A673 (cell line): ENCODE data around the gene POLR1A. TPM values are rescaled to one million over a fixed set of nuclear protein-coding genes. Genes with fewer than 3 reads are reported as not detected.
A peak's percentile ranks its signal among the peaks of the same experiment; 100 is the strongest.

Experiments used
- BruUV-seq: library from RNA; stranded (reverse); fragments of 400-500 nt; replicated peaks from 2 replicates; lab custom pipeline; 2021; lab: Mats Ljungman, UMichigan
- CTCF ChIA-PET: fragments of 300-600 bp; sonication (Branson Sonifier 250); formaldehyde crosslinking; loops from one replicate; lab custom pipeline; 2022; ENCODE audit warnings: antibody characterized with exemption; lab: Charles Lee
- POLR2A ChIA-PET: fragments of 300-600 bp; sonication (Branson Sonifier 250); formaldehyde crosslinking; loops from one replicate; lab custom pipeline; 2022; ENCODE audit warnings: antibody characterized with exemption; ENCODE audit not compliant: low non-redundant PET; lab: Charles Lee
- DNase-seq: peaks from one replicate; pipeline ENCODE4 v3.0.0-alpha.2; 2015; ENCODE audit warnings: low spot score
- H3K27ac ChIP-seq: fragments of 200-600 bp; sonication (generic); 2 replicates; pipeline ENCODE4 v1.5.1; 2016; ENCODE audit warnings: mixed run types, low read depth, mild to moderate bottlenecking, mixed read lengths, antibody characterized with exemption, low read length; ENCODE audit not compliant: poor library complexity, severe bottlenecking
- H3K27me3 ChIP-seq: fragments of 200-600 bp; sonication (generic); replicated peaks from 2 replicates; pipeline ENCODE4 v1.6.1; 2017; ENCODE audit warnings: mixed run types, low read depth, mild to moderate bottlenecking, mixed read lengths, antibody characterized with exemption, low read length; ENCODE audit not compliant: insufficient read depth, poor library complexity
- H3K36me3 ChIP-seq: fragments of 200-600 bp; sonication (generic); 2 replicates; pipeline ENCODE4 v1.6.1; 2016; ENCODE audit warnings: mixed run types, mild to moderate bottlenecking, mixed read lengths, antibody characterized with exemption, low read length; ENCODE audit not compliant: insufficient read depth, poor library complexity, severe bottlenecking
- H3K4me1 ChIP-seq: fragments of 200-600 bp; sonication (generic); 2 replicates; pipeline ENCODE4 v1.6.1; 2017; ENCODE audit warnings: mixed run types, mild to moderate bottlenecking, mixed read lengths, antibody characterized with exemption, low read length; ENCODE audit not compliant: insufficient read depth, poor library complexity, severe bottlenecking
- H3K4me3 ChIP-seq: fragments of 200-600 bp; sonication (generic); 2 replicates; pipeline ENCODE4 v1.5.1; 2016; ENCODE audit warnings: low read depth, mixed run types, mild to moderate bottlenecking, mixed read lengths, low read length; ENCODE audit not compliant: poor library complexity, severe bottlenecking
- H3K9me3 ChIP-seq: fragments of 200-600 bp; sonication (generic); 2 replicates; pipeline ENCODE4 v1.6.1; 2016; ENCODE audit warnings: mixed run types, low read depth, mild to moderate bottlenecking, mixed read lengths, antibody characterized with exemption, low read length; ENCODE audit not compliant: poor library complexity, severe bottlenecking
- CTCF ChIP-seq: fragments of 300-800, 200-600 bp; sonication (generic); conservative IDR thresholded peaks from 2 replicates; pipeline ENCODE4 v1.5.1; 2017; ENCODE audit warnings: low read depth, mild to moderate bottlenecking, antibody characterized with exemption, low read length, moderate library complexity, mixed read lengths
- EZH2 ChIP-seq: fragments of 200-600 bp; sonication (generic); IDR thresholded peaks from 2 replicates; pipeline ENCODE4 v1.6.1; 2017; ENCODE audit warnings: borderline replicate concordance, low read depth, mild to moderate bottlenecking, mixed read lengths, antibody characterized with exemption, low read length; ENCODE audit not compliant: poor library complexity, severe bottlenecking
- intact Hi-C: fragments of 100-400 bp; cut with micrococcal nuclease; formaldehyde crosslinking; loops from one replicate; pipeline ENCODE4 v1.10.0; 2022; ENCODE audit not compliant: unreplicated experiment
- total RNA-seq: library from RNA; stranded (reverse); gene quantifications from 2 replicates; pipeline ENCODE4 v1.2.3, GENCODE V29; 2021

POLR1A gene
- total RNA-seq, 1 experiment from 2014 or later = 81.2 TPM

- Histone ChIP-seq H3K9me3 (no peaks in the 10 kb centered on the region), H3K27me3 (no peaks in the 10 kb centered on the region), H3K27ac (no peak overlapping the region), H3K4me3 (no peak overlapping the region), H3K36me3 (peaks cover 77% of the 10 kb centered on the region), H3K4me1 (no peaks in the 10 kb centered on the region)
- ChIA-PET POLR2A (no interaction called here), CTCF (no interaction called here)
- no peak for DNase-seq
- TF ChIP-seq CTCF = no peak
- no peak for TF ChIP-seq EZH2
- BruUV-seq = TSS peak; percentile 78
- intact Hi-C loops = no loop called here
Measured at GRCh38 chr2:86143926-86144685, 38.4 kb upstream of the POLR1A start.

- ChIA-PET CTCF (no interaction called here), POLR2A (no interaction called here)
- intact Hi-C loops = no loop called here
- H3K36me3 ChIP-seq = peaks cover 77% of the 10 kb centered on the region
- no peak for TF ChIP-seq CTCF
- no peak for TF ChIP-seq EZH2
- no peaks in the 10 kb centered on the region for H3K9me3 ChIP-seq
- no peak overlapping the region for H3K4me3 ChIP-seq
- DNase-seq = no peak
- no peaks in the 10 kb centered on the region for H3K27me3 ChIP-seq
- no peaks in the 10 kb centered on the region for H3K4me1 ChIP-seq
- BruUV-seq = no TSS peak
- no peak overlapping the region for H3K27ac ChIP-seq
Measured at GRCh38 chr2:86143307-86143706, 37.6 kb upstream of the POLR1A start.

- TF ChIP-seq CTCF (no peak), EZH2 (no peak)
- H3K4me1 ChIP-seq = no peaks in the 10 kb centered on the region
- no peaks in the 10 kb centered on the region for H3K9me3 ChIP-seq
- ChIA-PET POLR2A (no interaction called here), CTCF (no interaction called here)
- H3K27me3 ChIP-seq = no peaks in the 10 kb centered on the region
- no peak overlapping the region for H3K27ac ChIP-seq
- no peak overlapping the region for H3K4me3 ChIP-seq
- peaks cover 78% of the 10 kb centered on the region for H3K36me3 ChIP-seq
- no peak for DNase-seq
- intact Hi-C loops = no loop called here
- BruUV-seq = no TSS peak
Measured at GRCh38 chr2:86142436-86143257, 37.0 kb upstream of the POLR1A start.
